Erythroblast (primary cell): ENCODE results near the gene ZDHHC6.

Experiments
- GATA1 ChIP-seq: IDR thresholded peaks from 2 replicates; pipeline ENCODE4 v1.6.1; 2011; ENCODE audit warnings: low read depth, mild to moderate bottlenecking, control low read depth, low read length, moderate library complexity
- POLR2A ChIP-seq: IDR thresholded peaks from 2 replicates; pipeline ENCODE4 v1.6.1; 2011; ENCODE audit warnings: mild to moderate bottlenecking, low read length

- no peak for TF ChIP-seq POLR2A
- TF ChIP-seq GATA1, result no peak
Measured at GRCh38 chr10:112490545-112490944, 43.8 kb upstream of the ZDHHC6 start.
